K562 (cell line): ENCODE results near the gene NDRG4. TPM values are rescaled to one million over a fixed set of nuclear protein-coding genes. Genes with fewer than 3 reads are reported as not detected.

Source experiments
- CEBPG ChIP-seq, 3 experiments: fragments of 200-800 bp in 1 of 3; sonication (Bioruptor generic) in 1 of 3; sonication (generic) in 1 of 3; formaldehyde crosslinking in 1 of 3; IDR thresholded peaks in 2 of 3; conservative IDR thresholded peaks in 1 of 3; 2 replicates each; pipeline versions ENCODE4 v1.6.1 to v1.8.0; 2016 to 2022; ENCODE audit warnings: missing compliant biosample characterization in 2 of 3, missing genetic modification characterization in 2 of 3, mild to moderate bottlenecking in 1 of 3, missing genetic modification reagents in 1 of 3
- DPF2 ChIP-seq: fragments of 450-650 bp; IDR thresholded peaks from 2 replicates; pipeline ENCODE4 v1.6.1; 2016
- HDAC8 ChIP-seq: fragments of 450-650 bp; IDR thresholded peaks from 2 replicates; pipeline ENCODE4 v1.6.1; 2016; ENCODE audit warnings: mild to moderate bottlenecking, missing genetic modification characterization, moderate library complexity, missing compliant biosample characterization
- JUN ChIP-seq, 2 experiments: sonication (generic) in 1 of 2; formaldehyde crosslinking in 1 of 2; IDR thresholded peaks; 2 replicates each; pipeline versions ENCODE4 v1.6.1 to v1.8.0; 2012 to 2022; ENCODE audit warnings: borderline replicate concordance in 2 of 2, mild to moderate bottlenecking in 2 of 2, improper control_type of control experiment in 1 of 2, low read depth in 1 of 2, low read length in 1 of 2, missing genetic modification reagents in 1 of 2
- MXI1 ChIP-seq: IDR thresholded peaks from 2 replicates; pipeline ENCODE4 v1.6.1; 2011; ENCODE audit warnings: low read depth, mild to moderate bottlenecking, improper control_type of control experiment, low read length
- NEUROD1 ChIP-seq: fragments of 150-350 bp; IDR thresholded peaks from 2 replicates; pipeline ENCODE4 v1.6.1; 2014; ENCODE audit warnings: borderline replicate concordance, low read length, low read depth; ENCODE audit not compliant: partially characterized antibody
- POLR2A ChIP-seq: fragments of 450-650 bp; conservative IDR thresholded peaks from 2 replicates; pipeline ENCODE4 v1.6.1; 2016
- ZNF140 ChIP-seq: fragments of 250-450 bp; sonication (Bioruptor Pico); IDR thresholded peaks from 2 replicates; pipeline ENCODE4 v1.8.0; 2021; ENCODE audit warnings: moderate library complexity, mild to moderate bottlenecking, inconsistent platforms
- ZNF707 ChIP-seq: fragments of 250-450 bp; sonication (Bioruptor Pico); conservative IDR thresholded peaks from 2 replicates; pipeline ENCODE4 v1.8.0; 2022; ENCODE audit warnings: inconsistent platforms, mild to moderate bottlenecking, moderate library complexity
- ZNF717 ChIP-seq: fragments of 250-450 bp; sonication (Bioruptor Pico); IDR thresholded peaks from 2 replicates; pipeline ENCODE4 v1.5.0; 2021
- ZSCAN29 ChIP-seq: fragments of 450-650 bp; IDR thresholded peaks from 2 replicates; pipeline ENCODE4 v1.6.1; 2017
- polyA plus RNA-seq, 8 experiments: library from polyadenylated mRNA; depleted of rRNA in 4 of 8; stranded (reverse) in 5 of 8; unstranded in 3 of 8; fragments of >200 nt; fragmentation: Nextera tagmentation in 2 of 8; fragmentation: Illumina TruSeq in 1 of 8; extraction: Ambion mirVana in 2 of 8; extraction: Trizol in 1 of 8; gene quantifications; 2 replicates each; pipeline versions ENCODE4 v1.2.1 to v1.2.3, GENCODE V29; 2011 to 2014; ENCODE audit warnings: inconsistent platforms in 1 of 8, missing spikeins in 1 of 8
- total RNA-seq, 7 experiments: library from RNA; depleted of rRNA in 6 of 7; stranded (reverse); fragments of >200 nt in 6 of 7; fragmentation: Illumina TruSeq in 2 of 7; extraction: Trizol in 2 of 7; gene quantifications; 2 replicates each; pipeline versions ENCODE4 v1.2.1 to v1.2.3, GENCODE V29; 2011 to 2021; ENCODE audit warnings: low replicate concordance in 1 of 7
- TF ChIP-seq, protein P1 (sequence below): fragments of 250-450 bp; sonication (Bioruptor Pico); IDR thresholded peaks from 2 replicates; pipeline ENCODE4 v1.8.0; 2022; ENCODE audit warnings: moderate library complexity, mild to moderate bottlenecking, inconsistent platforms
- TF ChIP-seq, protein P2 (sequence below): sonication (generic); formaldehyde crosslinking; IDR thresholded peaks from 2 replicates; pipeline ENCODE4 v1.8.1; 2023; ENCODE audit warnings: mild to moderate bottlenecking, missing genetic modification reagents, moderate library complexity
- TF ChIP-seq, protein P3 (sequence below): fragments of 250-450 bp; sonication (Bioruptor Pico); IDR thresholded peaks from 2 replicates; pipeline ENCODE4 v1.8.0; 2021; ENCODE audit warnings: moderate library complexity, mild to moderate bottlenecking, inconsistent platforms
- TF ChIP-seq, protein P4 (sequence below), 2 experiments: fragments of 250-450 bp in 1 of 2; fragments of 450-650 bp in 1 of 2; sonication (Bioruptor Pico) in 1 of 2; IDR thresholded peaks; 2 replicates each; pipeline versions ENCODE4 v1.6.1 to v1.8.0; 2016 to 2021; ENCODE audit warnings: mild to moderate bottlenecking in 2 of 2, moderate library complexity in 2 of 2, missing compliant biosample characterization in 1 of 2, missing genetic modification characterization in 1 of 2
- TF ChIP-seq, protein P5 (sequence below): fragments of 250-450 bp; sonication (Bioruptor Pico); IDR thresholded peaks from 2 replicates; pipeline ENCODE4 v1.4.0; 2020

NDRG4 gene
- total and polyA plus RNA-seq, 9 of the 15 experiments (the other 6 are each of a cell fraction or from before 2014, with no cell fraction given): 0.06 to 0.95 (median 0.28) TPM

DNA sequence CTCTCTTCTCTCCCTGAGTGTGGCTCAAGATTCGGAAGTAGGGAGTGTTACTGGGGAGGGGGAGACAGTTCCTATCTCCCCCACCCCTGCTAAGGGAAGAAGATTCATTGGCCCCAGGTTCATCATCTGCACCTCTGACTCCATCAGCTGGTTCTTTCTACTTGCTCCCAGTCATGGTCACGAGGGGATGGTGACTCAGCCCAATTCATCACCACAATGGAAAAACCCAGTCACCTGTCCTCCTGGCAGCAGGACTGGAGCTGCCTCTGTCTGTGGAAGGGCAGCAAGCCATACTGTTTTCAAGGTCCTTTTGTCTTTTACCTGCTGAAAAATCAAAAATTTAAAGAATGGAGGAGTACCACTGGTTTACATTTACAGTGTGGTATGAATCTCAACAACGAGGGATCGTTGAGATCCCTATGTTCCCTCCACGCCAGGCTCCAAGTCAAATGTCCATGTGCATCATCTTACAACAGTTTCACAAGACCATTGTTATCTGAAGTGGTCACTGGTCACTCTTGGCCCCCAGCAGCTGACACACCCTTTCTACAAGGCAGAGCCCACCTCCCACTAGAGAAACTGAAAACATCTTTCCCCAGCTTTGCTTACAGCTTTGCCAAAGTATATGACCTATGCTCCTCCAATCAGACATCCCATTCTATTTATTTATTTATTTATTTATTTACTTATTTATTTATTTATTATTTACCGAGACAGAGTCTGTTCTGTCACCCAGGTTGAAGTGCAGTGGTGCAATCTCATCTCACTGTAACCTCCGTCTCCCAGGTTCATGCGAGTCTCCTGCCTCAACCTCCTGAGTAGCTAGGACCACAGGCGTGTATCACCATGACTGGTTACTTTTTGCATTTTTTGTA, 40.4 kb upstream of the NDRG4 start (continued):
- no peak for TF ChIP-seq HDAC8 (tag)
- no peak for TF ChIP-seq ZNF707 (CRISPR knock-in tag)
- TF ChIP-seq POLR2A: no peak
- TF ChIP-seq, protein P1, sequence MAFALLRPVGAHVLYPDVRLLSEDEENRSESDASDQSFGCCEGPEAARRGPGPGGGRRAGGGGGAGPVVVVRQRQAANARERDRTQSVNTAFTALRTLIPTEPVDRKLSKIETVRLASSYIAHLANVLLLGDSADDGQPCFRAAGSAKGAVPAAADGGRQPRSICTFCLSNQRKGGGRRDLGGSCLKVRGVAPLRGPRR (CRISPR knock-in tag): no peak
- TF ChIP-seq, protein P2, sequence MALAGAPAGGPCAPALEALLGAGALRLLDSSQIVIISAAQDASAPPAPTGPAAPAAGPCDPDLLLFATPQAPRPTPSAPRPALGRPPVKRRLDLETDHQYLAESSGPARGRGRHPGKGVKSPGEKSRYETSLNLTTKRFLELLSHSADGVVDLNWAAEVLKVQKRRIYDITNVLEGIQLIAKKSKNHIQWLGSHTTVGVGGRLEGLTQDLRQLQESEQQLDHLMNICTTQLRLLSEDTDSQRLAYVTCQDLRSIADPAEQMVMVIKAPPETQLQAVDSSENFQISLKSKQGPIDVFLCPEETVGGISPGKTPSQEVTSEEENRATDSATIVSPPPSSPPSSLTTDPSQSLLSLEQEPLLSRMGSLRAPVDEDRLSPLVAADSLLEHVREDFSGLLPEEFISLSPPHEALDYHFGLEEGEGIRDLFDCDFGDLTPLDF (CRISPR knock-in tag): no peak
- TF ChIP-seq, protein P3, sequence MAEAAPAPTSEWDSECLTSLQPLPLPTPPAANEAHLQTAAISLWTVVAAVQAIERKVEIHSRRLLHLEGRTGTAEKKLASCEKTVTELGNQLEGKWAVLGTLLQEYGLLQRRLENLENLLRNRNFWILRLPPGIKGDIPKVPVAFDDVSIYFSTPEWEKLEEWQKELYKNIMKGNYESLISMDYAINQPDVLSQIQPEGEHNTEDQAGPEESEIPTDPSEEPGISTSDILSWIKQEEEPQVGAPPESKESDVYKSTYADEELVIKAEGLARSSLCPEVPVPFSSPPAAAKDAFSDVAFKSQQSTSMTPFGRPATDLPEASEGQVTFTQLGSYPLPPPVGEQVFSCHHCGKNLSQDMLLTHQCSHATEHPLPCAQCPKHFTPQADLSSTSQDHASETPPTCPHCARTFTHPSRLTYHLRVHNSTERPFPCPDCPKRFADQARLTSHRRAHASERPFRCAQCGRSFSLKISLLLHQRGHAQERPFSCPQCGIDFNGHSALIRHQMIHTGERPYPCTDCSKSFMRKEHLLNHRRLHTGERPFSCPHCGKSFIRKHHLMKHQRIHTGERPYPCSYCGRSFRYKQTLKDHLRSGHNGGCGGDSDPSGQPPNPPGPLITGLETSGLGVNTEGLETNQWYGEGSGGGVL (CRISPR knock-in tag): no peak
- no peak for TF ChIP-seq NEUROD1
- TF ChIP-seq, protein P4, sequence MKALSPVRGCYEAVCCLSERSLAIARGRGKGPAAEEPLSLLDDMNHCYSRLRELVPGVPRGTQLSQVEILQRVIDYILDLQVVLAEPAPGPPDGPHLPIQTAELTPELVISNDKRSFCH (CRISPR knock-in tag; IDR thresholded peaks at IDR 0.05): no peak
- TF ChIP-seq, protein P4 (tag; IDR thresholded peaks at IDR 0.05): no peak
- TF ChIP-seq ZSCAN29: no peak
- no peak for TF ChIP-seq CEBPG (CRISPR knock-in tag; IDR thresholded peaks at IDR 0.05)
- TF ChIP-seq CEBPG (tag; conservative IDR thresholded peaks at IDR 0.05 in 1 of 2, IDR thresholded peaks at IDR 0.05 in 1 of 2): no peak
- TF ChIP-seq JUN (IDR thresholded peaks at IDR 0.05; ENCODE audit: borderline replicate concordance, low read depth, low read length): peak; percentile 94
- no peak for TF ChIP-seq JUN (CRISPR knock-in tag; IDR thresholded peaks at IDR 0.05; ENCODE audit: borderline replicate concordance)
- TF ChIP-seq ZNF717: no peak
- no peak for TF ChIP-seq MXI1
- peak; percentile 50; the same call in 1 of the 2 replicates for TF ChIP-seq DPF2
- TF ChIP-seq, protein P5, sequence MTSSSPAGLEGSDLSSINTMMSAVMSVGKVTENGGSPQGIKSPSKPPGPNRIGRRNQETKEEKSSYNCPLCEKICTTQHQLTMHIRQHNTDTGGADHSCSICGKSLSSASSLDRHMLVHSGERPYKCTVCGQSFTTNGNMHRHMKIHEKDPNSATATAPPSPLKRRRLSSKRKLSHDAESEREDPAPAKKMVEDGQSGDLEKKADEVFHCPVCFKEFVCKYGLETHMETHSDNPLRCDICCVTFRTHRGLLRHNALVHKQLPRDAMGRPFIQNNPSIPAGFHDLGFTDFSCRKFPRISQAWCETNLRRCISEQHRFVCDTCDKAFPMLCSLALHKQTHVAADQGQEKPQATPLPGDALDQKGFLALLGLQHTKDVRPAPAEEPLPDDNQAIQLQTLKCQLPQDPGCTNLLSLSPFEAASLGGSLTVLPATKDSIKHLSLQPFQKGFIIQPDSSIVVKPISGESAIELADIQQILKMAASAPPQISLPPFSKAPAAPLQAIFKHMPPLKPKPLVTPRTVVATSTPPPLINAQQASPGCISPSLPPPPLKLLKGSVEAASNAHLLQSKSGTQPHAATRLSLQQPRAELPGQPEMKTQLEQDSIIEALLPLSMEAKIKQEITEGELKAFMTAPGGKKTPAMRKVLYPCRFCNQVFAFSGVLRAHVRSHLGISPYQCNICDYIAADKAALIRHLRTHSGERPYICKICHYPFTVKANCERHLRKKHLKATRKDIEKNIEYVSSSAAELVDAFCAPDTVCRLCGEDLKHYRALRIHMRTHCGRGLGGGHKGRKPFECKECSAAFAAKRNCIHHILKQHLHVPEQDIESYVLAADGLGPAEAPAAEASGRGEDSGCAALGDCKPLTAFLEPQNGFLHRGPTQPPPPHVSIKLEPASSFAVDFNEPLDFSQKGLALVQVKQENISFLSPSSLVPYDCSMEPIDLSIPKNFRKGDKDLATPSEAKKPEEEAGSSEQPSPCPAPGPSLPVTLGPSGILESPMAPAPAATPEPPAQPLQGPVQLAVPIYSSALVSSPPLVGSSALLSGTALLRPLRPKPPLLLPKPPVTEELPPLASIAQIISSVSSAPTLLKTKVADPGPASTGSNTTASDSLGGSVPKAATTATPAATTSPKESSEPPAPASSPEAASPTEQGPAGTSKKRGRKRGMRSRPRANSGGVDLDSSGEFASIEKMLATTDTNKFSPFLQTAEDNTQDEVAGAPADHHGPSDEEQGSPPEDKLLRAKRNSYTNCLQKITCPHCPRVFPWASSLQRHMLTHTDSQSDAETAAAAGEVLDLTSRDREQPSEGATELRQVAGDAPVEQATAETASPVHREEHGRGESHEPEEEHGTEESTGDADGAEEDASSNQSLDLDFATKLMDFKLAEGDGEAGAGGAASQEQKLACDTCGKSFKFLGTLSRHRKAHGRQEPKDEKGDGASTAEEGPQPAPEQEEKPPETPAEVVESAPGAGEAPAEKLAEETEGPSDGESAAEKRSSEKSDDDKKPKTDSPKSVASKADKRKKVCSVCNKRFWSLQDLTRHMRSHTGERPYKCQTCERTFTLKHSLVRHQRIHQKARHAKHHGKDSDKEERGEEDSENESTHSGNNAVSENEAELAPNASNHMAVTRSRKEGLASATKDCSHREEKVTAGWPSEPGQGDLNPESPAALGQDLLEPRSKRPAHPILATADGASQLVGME (CRISPR knock-in tag): no peak
- TF ChIP-seq ZNF140: no peak
